Adipocyte (in vitro differentiated cells): ENCODE data around the gene PHF2.

Experiments used
- DNase-seq: peaks from one replicate; pipeline ENCODE4 v3.0.0-alpha.2; 2015; ENCODE audit warnings: low read depth
- H3K27me3 ChIP-seq: replicated peaks from 2 replicates; pipeline ENCODE4 v1.7.0; 2013; ENCODE audit warnings: mild to moderate bottlenecking, low read length, moderate library complexity; ENCODE audit not compliant: control insufficient read depth, insufficient read depth
- H3K36me3 ChIP-seq: 2 replicates; pipeline ENCODE4 v1.7.0; 2013; ENCODE audit warnings: low read length, mild to moderate bottlenecking, moderate library complexity; ENCODE audit not compliant: control insufficient read depth, insufficient read depth, severe bottlenecking
- H3K4me1 ChIP-seq: 2 replicates; pipeline ENCODE4 v1.7.0; 2013; ENCODE audit warnings: mild to moderate bottlenecking, low read length, moderate library complexity; ENCODE audit not compliant: control insufficient read depth, insufficient read depth
- H3K4me3 ChIP-seq: 2 replicates; pipeline ENCODE4 v1.7.0; 2013; ENCODE audit warnings: mild to moderate bottlenecking, low read length, moderate library complexity
- H3K9ac ChIP-seq: 2 replicates; pipeline ENCODE4 v1.7.0; 2013; ENCODE audit warnings: mild to moderate bottlenecking, low read length, moderate library complexity
- H3K9me3 ChIP-seq: 2 replicates; pipeline ENCODE4 v1.7.0; 2013; ENCODE audit warnings: mild to moderate bottlenecking, low read length, moderate library complexity; ENCODE audit not compliant: control insufficient read depth

PHF2 gene

GRCh38 chr9:93636172-93636661, 59.8 kb downstream of the PHF2 start:
- no peak overlapping the region for H3K4me3 ChIP-seq
- H3K9ac ChIP-seq: no peak overlapping the region
- H3K9me3 ChIP-seq: peaks cover 19% of the 10 kb centered on the region
- H3K4me1 ChIP-seq: no peaks in the 10 kb centered on the region
- peaks cover 62% of the 10 kb centered on the region for H3K36me3 ChIP-seq
- no peaks in the 10 kb centered on the region for H3K27me3 ChIP-seq
- DNase-seq: no peak

GRCh38 chr9:93636667-93637066, 60.3 kb downstream of the PHF2 start:
- peaks cover 59% of the 10 kb centered on the region for H3K36me3 ChIP-seq

GRCh38 chr9:93637886-93638285, 61.5 kb downstream of the PHF2 start:
- Histone ChIP-seq H3K36me3 (peaks cover 54% of the 10 kb centered on the region), H3K4me3 (no peak overlapping the region)

More at GRCh38 chr9:93636667-93637066, 60.3 kb downstream of the PHF2 start:
- Histone ChIP-seq H3K27me3 (no peaks in the 10 kb centered on the region), H3K9me3 (peaks cover 19% of the 10 kb centered on the region), H3K4me3 (no peak overlapping the region), H3K4me1 (peaks cover 4% of the 10 kb centered on the region), H3K9ac (no peak overlapping the region)
- DNase-seq: no peak

GRCh38 chr9:93640027-93640426, 63.6 kb downstream of the PHF2 start:
- Histone ChIP-seq H3K36me3 (peaks cover 41% of the 10 kb centered on the region), H3K9me3 (peaks cover 19% of the 10 kb centered on the region), H3K9ac (no peak overlapping the region), H3K27me3 (no peaks in the 10 kb centered on the region), H3K4me3 (no peak overlapping the region), H3K4me1 (peaks cover 21% of the 10 kb centered on the region)
- no peak for DNase-seq

More at GRCh38 chr9:93637886-93638285, 61.5 kb downstream of the PHF2 start:
- H3K4me1 ChIP-seq: peaks cover 15% of the 10 kb centered on the region
- no peak for DNase-seq
- peaks cover 19% of the 10 kb centered on the region for H3K9me3 ChIP-seq
- H3K9ac ChIP-seq: no peak overlapping the region
- H3K27me3 ChIP-seq: no peaks in the 10 kb centered on the region

GRCh38 chr9:93642961-93643360, 66.6 kb downstream of the PHF2 start:
- Histone ChIP-seq H3K9me3 (peaks cover 11% of the 10 kb centered on the region), H3K27me3 (no peaks in the 10 kb centered on the region), H3K36me3 (peaks cover 35% of the 10 kb centered on the region), H3K4me1 (peaks cover 21% of the 10 kb centered on the region), H3K4me3 (no peak overlapping the region), H3K9ac (no peak overlapping the region)
- peak; percentile 55 for DNase-seq

- Histone ChIP-seq H3K9me3 (peaks cover 3% of the 10 kb centered on the region), H3K27me3 (no peaks in the 10 kb centered on the region), H3K4me3 (no peak overlapping the region), H3K4me1 (peaks cover 21% of the 10 kb centered on the region), H3K36me3 (peaks cover 29% of the 10 kb centered on the region), H3K9ac (no peak overlapping the region)
- no peak for DNase-seq
Measured at GRCh38 chr9:93644397-93645088, 68.2 kb downstream of the PHF2 start.

GRCh38 chr9:93645149-93645889, 68.9 kb downstream of the PHF2 start:
- H3K27me3 ChIP-seq: no peaks in the 10 kb centered on the region
- H3K4me3 ChIP-seq: no peak overlapping the region
- H3K4me1 ChIP-seq: peaks cover 21% of the 10 kb centered on the region
- H3K36me3 ChIP-seq: peaks cover 30% of the 10 kb centered on the region
- no peaks in the 10 kb centered on the region for H3K9me3 ChIP-seq
- H3K9ac ChIP-seq: no peak overlapping the region
- no peak for DNase-seq

- peaks cover 21% of the 10 kb centered on the region for H3K4me1 ChIP-seq
- no peak for DNase-seq
- H3K36me3 ChIP-seq: peaks cover 37% of the 10 kb centered on the region
- H3K27me3 ChIP-seq: no peaks in the 10 kb centered on the region
- H3K9ac ChIP-seq: no peak overlapping the region
- no peak overlapping the region for H3K4me3 ChIP-seq
- no peaks in the 10 kb centered on the region for H3K9me3 ChIP-seq
Measured at GRCh38 chr9:93645921-93646639, 69.7 kb downstream of the PHF2 start.

GRCh38 chr9:93646640-93647178, 70.3 kb downstream of the PHF2 start:
- Histone ChIP-seq H3K9ac (no peak overlapping the region), H3K9me3 (no peaks in the 10 kb centered on the region), H3K4me3 (no peak overlapping the region), H3K36me3 (peaks cover 40% of the 10 kb centered on the region), H3K4me1 (peaks cover 16% of the 10 kb centered on the region), H3K27me3 (no peaks in the 10 kb centered on the region)
- no peak for DNase-seq

GRCh38 chr9:93648181-93648580, 71.8 kb downstream of the PHF2 start:
- DNase-seq: no peak
- H3K27me3 ChIP-seq: no peaks in the 10 kb centered on the region
- no peaks in the 10 kb centered on the region for H3K9me3 ChIP-seq
- no peak overlapping the region for H3K4me3 ChIP-seq
- H3K9ac ChIP-seq: no peak overlapping the region
- peaks cover 44% of the 10 kb centered on the region for H3K36me3 ChIP-seq
- peaks cover 3% of the 10 kb centered on the region for H3K4me1 ChIP-seq

- Histone ChIP-seq H3K36me3 (peaks cover 44% of the 10 kb centered on the region), H3K9ac (no peak overlapping the region), H3K27me3 (no peaks in the 10 kb centered on the region), H3K9me3 (no peaks in the 10 kb centered on the region), H3K4me3 (no peak overlapping the region), H3K4me1 (no peaks in the 10 kb centered on the region)
- no peak for DNase-seq
Measured at GRCh38 chr9:93648836-93649235, 72.5 kb downstream of the PHF2 start.
